Measurements from ENCODE around the gene BNIP3.

- TF ChIP-seq POLR2AphosphoS5 (IDR thresholded peaks at IDR 0.05; ENCODE audit: low read depth, low read length): no peak
- no peak for TF ChIP-seq TAF1 (IDR thresholded peaks at IDR 0.05; ENCODE audit: borderline replicate concordance, insufficient read depth, low read length)
- no peak for TF ChIP-seq REST (IDR thresholded peaks at IDR 0.05; ENCODE audit: insufficient read depth in 1 of 2, low read depth in 2 of 2, low read length in 2 of 2)
- no peak for TF ChIP-seq SIN3A (IDR thresholded peaks at IDR 0.05; ENCODE audit: borderline replicate concordance, insufficient read depth, low read length)
- no peak for TF ChIP-seq FOXP2 (optimal IDR thresholded peaks at IDR 0.05; ENCODE audit: borderline replicate concordance, extremely low read depth, extremely low read length, insufficient read depth)
Observed at GRCh38 chr10:131925716-131926115, 56.0 kb downstream of the BNIP3 start.

All from PFSK-1 (cell line).